GM12878 (cell line): ENCODE data around the gene SOX9. TPM values are rescaled to one million over a fixed set of nuclear protein-coding genes. Genes with fewer than 3 reads are reported as not detected.
A peak's percentile ranks its signal among the peaks of the same experiment; 100 is the strongest.

Source experiments
- ATAC-seq: fragments of 200-7000 bp; cut with Tn5 transposase; 3 replicates; pipeline ENCODE4 v1.9.1; 2020; ENCODE audit warnings: mild to moderate bottlenecking, moderate library complexity
- BruUV-seq: library from RNA; stranded (reverse); fragments of 400-500 nt; replicated peaks from 2 replicates; lab custom pipeline; 2021; lab: Mats Ljungman, UMichigan
- CTCF ChIA-PET: fragments of 300-600 bp; sonication (Branson Sonifier 250); formaldehyde crosslinking; extraction: SDS; loops from one replicate; lab custom pipeline; 2021; ENCODE audit warnings: inconsistent platforms; lab: Yijun Ruan, JAX
- POLR2A ChIA-PET: fragments of 350-600 bp; formaldehyde crosslinking; extraction: SDS; loops from one replicate; lab custom pipeline; 2021; ENCODE audit warnings: inconsistent platforms; lab: Charles Lee
- RAD21 ChIA-PET: fragments of 300-600 bp; sonication (Branson Sonifier 250); formaldehyde crosslinking; loops from one replicate; lab custom pipeline; 2023; ENCODE audit warnings: antibody characterized with exemption; ENCODE audit not compliant: unreplicated experiment; lab: Charles Lee
- SMC1A ChIA-PET: fragments of 300-600 bp; sonication (Branson Sonifier 250); formaldehyde crosslinking; loops from one replicate; lab custom pipeline; 2023; ENCODE audit not compliant: unreplicated experiment, uncharacterized antibody; lab: Charles Lee
- DNase-seq: peaks from one replicate; pipeline ENCODE4 v3.0.0-alpha.2; 2011; ENCODE audit warnings: low read depth, low spot score
- FAIRE-seq: peaks from 3 replicates; lab custom pipeline; 2011; peaks lifted over from hg19 to GRCh38; lab: Jason Lieb, UNC
- H2AFZ ChIP-seq: 2 replicates; pipeline ENCODE4 v1.6.0; 2011; ENCODE audit warnings: low read depth, low read length, control low read depth; ENCODE audit not compliant: control insufficient read depth
- H3K27ac ChIP-seq: 2 replicates; pipeline ENCODE4 v1.5.1; 2011; ENCODE audit warnings: control low read depth; ENCODE audit not compliant: control insufficient read depth, insufficient read depth
- H3K27me3 ChIP-seq, 2 experiments: replicated peaks in 1 of 2; 2 replicates each; pipeline versions ENCODE4 v1.6.0 to v1.6.1; 2011; ENCODE audit warnings: low read length in 1 of 2; ENCODE audit not compliant: control insufficient read depth in 2 of 2, insufficient read depth in 2 of 2
- H3K36me3 ChIP-seq, 2 experiments: 2 replicates each; pipeline ENCODE4 v1.5.1; 2011; ENCODE audit warnings: low read length in 1 of 2; ENCODE audit not compliant: control insufficient read depth in 2 of 2, insufficient read depth in 2 of 2
- H3K4me1 ChIP-seq: 2 replicates; pipeline ENCODE4 v1.6.1; 2011; ENCODE audit warnings: mild to moderate bottlenecking, low read length, moderate library complexity, mixed read lengths; ENCODE audit not compliant: control insufficient read depth, insufficient read depth
- H3K4me2 ChIP-seq: 2 replicates; pipeline ENCODE4 v1.6.0; 2011; ENCODE audit warnings: control low read depth; ENCODE audit not compliant: control insufficient read depth, insufficient read depth
- H3K4me3 ChIP-seq: fragments of 200-600 bp; sonication (generic); 2 replicates; pipeline ENCODE4 v1.5.1; 2016
- H3K79me2 ChIP-seq: 2 replicates; pipeline ENCODE4 v1.6.0; 2011; ENCODE audit warnings: low read length; ENCODE audit not compliant: control insufficient read depth, insufficient read depth
- H3K9ac ChIP-seq: 2 replicates; pipeline ENCODE4 v1.8.0; 2011; ENCODE audit warnings: low read length, control low read depth, mixed read lengths; ENCODE audit not compliant: control insufficient read depth, insufficient read depth
- H3K9me3 ChIP-seq: replicated peaks from 3 replicates; pipeline ENCODE4 v1.5.1; 2011; ENCODE audit warnings: mild to moderate bottlenecking, low read length; ENCODE audit not compliant: control insufficient read depth, insufficient read depth
- H4K20me1 ChIP-seq: 2 replicates; pipeline ENCODE4 v1.6.0; 2011; ENCODE audit not compliant: control insufficient read depth, insufficient read depth
- BHLHE40 ChIP-seq, 2 experiments: fragments of 450-650 bp in 1 of 2; IDR thresholded peaks; 2 replicates each; pipeline ENCODE4 v1.6.1; 2011 to 2017; ENCODE audit warnings: low read depth in 2 of 2, borderline replicate concordance in 1 of 2, improper control_type of control experiment in 1 of 2, low read length in 1 of 2, mild to moderate bottlenecking in 1 of 2
- EED ChIP-seq: sonication (generic); IDR thresholded peaks from 2 replicates; pipeline ENCODE4 v1.6.1; 2016; ENCODE audit warnings: antibody characterized with exemption, low read depth
- KDM1A ChIP-seq: fragments of 200-600 bp; sonication (generic); IDR thresholded peaks from 2 replicates; pipeline ENCODE4 v1.6.1; 2016; ENCODE audit warnings: borderline replicate concordance
- MTA2 ChIP-seq: fragments of 450-650 bp; IDR thresholded peaks from 2 replicates; pipeline ENCODE4 v1.6.1; 2016; ENCODE audit warnings: low read depth, mild to moderate bottlenecking, moderate library complexity
- NFIC ChIP-seq: IDR thresholded peaks from 2 replicates; pipeline ENCODE4 v1.6.1; 2012; ENCODE audit warnings: low read depth, mild to moderate bottlenecking, inconsistent platforms, low read length, moderate library complexity
- SMARCA5 ChIP-seq: fragments of 450-650 bp; IDR thresholded peaks from 2 replicates; pipeline ENCODE4 v1.6.1; 2017; ENCODE audit warnings: mild to moderate bottlenecking
- TBL1XR1 ChIP-seq: IDR thresholded peaks from 2 replicates; pipeline ENCODE4 v1.6.1; 2012; ENCODE audit warnings: low read depth, low read length, improper control_type of control experiment
- TCF12 ChIP-seq: IDR thresholded peaks from 2 replicates; pipeline ENCODE4 v1.6.1; 2011; ENCODE audit warnings: low read depth, mild to moderate bottlenecking, low read length
- TCF3 ChIP-seq: IDR thresholded peaks from 2 replicates; pipeline ENCODE4 v1.6.1; 2012; ENCODE audit warnings: low read depth, mild to moderate bottlenecking, low read length, borderline replicate concordance; ENCODE audit not compliant: insufficient read depth
- YBX1 ChIP-seq: fragments of 450-650 bp; IDR thresholded peaks from 2 replicates; pipeline ENCODE4 v1.6.1; 2016; ENCODE audit warnings: antibody characterized with exemption
- WGBS: methylation state at CpG from one replicate; pipeline ENCODE4 v1.1.6; 2016; ENCODE audit warnings: low lambda C conversion rate; ENCODE audit not compliant: insufficient replicate concordance, insufficient coverage; ENCODE audit errors: missing lambda C conversion rate; 5-methylcytosine and 5-hydroxymethylcytosine counted together
- in situ Hi-C: fragments of 300-500 bp; cut with MboI; formaldehyde crosslinking; loops from 9 replicates; pipeline ENCODE4 v1.14.3; 2018; ENCODE audit warnings: mixed read lengths
- intact Hi-C: fragments of 100-400 bp; cut with micrococcal nuclease; formaldehyde crosslinking; loops from one replicate; pipeline ENCODE4 v1.14.2; 2022; ENCODE audit not compliant: unreplicated experiment
- polyA plus RNA-seq, 11 experiments: library from polyadenylated mRNA; depleted of rRNA in 4 of 11; unstranded in 6 of 11; stranded (reverse) in 5 of 11; fragments of >200 nt; fragmentation: Nextera tagmentation in 4 of 11; fragmentation: Illumina TruSeq in 1 of 11; extraction: Ambion mirVana in 4 of 11; extraction: Trizol in 1 of 11; gene quantifications; 1 replicate in 1 of 11; 2 replicates in 10 of 11; pipeline versions ENCODE4 v1.2.1 to v1.2.3, GENCODE V29; 2011 to 2016; ENCODE audit warnings: inconsistent platforms in 2 of 11, missing spikeins in 2 of 11, low read depth in 1 of 11
- total RNA-seq, 4 experiments: library from RNA; depleted of rRNA in 3 of 4; stranded (reverse); fragments of >200 nt in 3 of 4; fragmentation: Illumina TruSeq in 1 of 4; extraction: Trizol in 1 of 4; gene quantifications; 2 replicates each; pipeline versions ENCODE4 v1.2.1 to v1.2.3, GENCODE V29; 2013 to 2021
- TF ChIP-seq, protein P1 (sequence below): fragments of 450-650 bp; IDR thresholded peaks from 2 replicates; pipeline ENCODE4 v1.6.1; 2017; ENCODE audit warnings: mild to moderate bottlenecking, moderate library complexity

Gene SOX9
- total and polyA plus RNA-seq, 10 of the 15 experiments (the other 5 are each of a cell fraction or from before 2014, with no cell fraction given): 1.2 to 19.0 (median 5.5) TPM

DNA sequence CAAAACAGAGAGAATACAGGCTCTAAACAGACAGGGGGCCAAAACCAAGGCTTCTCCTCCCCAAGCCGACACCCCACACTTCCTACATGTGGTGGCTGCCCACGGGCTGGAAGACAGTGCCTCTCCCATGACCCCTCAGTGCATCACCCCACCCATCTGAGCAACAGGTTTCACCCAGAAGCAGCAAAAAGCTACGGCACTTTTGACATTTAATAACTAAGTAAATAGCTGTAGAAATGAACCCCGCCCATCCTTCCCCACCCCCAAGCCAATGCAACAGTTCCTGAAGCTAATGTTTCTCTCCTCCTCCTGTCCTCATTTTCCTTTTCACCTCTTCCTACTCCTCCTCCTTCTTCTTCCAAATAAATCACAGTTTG, 9.9 kb upstream of the SOX9 start:
- H3K4me2 ChIP-seq: peak overlapping the region; percentile 24; the same call in 1 of the 2 replicates
- SMC1A ChIA-PET: interaction anchor here (0.9 to 1.2 kb wide), 3 partner anchors 11 to 196 kb away, joined by 3 read pairs; no protein-coding TSS in a partner anchor
- no peaks in the 10 kb centered on the region for H3K27me3 ChIP-seq
- no peak overlapping the region for H3K4me3 ChIP-seq
- BruUV-seq: no TSS peak
- in situ Hi-C loops: loop anchor here (10.0 kb wide), 1 partner anchor 646 kb away; no protein-coding TSS in a partner anchor
- POLR2A ChIA-PET: no interaction called here
- TF ChIP-seq TCF3 (no peak), EED (no peak), TCF12 (no peak), SMARCA5 (no peak), TBL1XR1 (no peak), NFIC (no peak), BHLHE40 (IDR thresholded peaks at IDR 0.05; ENCODE audit: borderline replicate concordance in 1 of 2, low read depth in 2 of 2, low read length in 1 of 2) (no peak), YBX1 (no peak), KDM1A (no peak), MTA2 (no peak)
- TF ChIP-seq, protein P1, sequence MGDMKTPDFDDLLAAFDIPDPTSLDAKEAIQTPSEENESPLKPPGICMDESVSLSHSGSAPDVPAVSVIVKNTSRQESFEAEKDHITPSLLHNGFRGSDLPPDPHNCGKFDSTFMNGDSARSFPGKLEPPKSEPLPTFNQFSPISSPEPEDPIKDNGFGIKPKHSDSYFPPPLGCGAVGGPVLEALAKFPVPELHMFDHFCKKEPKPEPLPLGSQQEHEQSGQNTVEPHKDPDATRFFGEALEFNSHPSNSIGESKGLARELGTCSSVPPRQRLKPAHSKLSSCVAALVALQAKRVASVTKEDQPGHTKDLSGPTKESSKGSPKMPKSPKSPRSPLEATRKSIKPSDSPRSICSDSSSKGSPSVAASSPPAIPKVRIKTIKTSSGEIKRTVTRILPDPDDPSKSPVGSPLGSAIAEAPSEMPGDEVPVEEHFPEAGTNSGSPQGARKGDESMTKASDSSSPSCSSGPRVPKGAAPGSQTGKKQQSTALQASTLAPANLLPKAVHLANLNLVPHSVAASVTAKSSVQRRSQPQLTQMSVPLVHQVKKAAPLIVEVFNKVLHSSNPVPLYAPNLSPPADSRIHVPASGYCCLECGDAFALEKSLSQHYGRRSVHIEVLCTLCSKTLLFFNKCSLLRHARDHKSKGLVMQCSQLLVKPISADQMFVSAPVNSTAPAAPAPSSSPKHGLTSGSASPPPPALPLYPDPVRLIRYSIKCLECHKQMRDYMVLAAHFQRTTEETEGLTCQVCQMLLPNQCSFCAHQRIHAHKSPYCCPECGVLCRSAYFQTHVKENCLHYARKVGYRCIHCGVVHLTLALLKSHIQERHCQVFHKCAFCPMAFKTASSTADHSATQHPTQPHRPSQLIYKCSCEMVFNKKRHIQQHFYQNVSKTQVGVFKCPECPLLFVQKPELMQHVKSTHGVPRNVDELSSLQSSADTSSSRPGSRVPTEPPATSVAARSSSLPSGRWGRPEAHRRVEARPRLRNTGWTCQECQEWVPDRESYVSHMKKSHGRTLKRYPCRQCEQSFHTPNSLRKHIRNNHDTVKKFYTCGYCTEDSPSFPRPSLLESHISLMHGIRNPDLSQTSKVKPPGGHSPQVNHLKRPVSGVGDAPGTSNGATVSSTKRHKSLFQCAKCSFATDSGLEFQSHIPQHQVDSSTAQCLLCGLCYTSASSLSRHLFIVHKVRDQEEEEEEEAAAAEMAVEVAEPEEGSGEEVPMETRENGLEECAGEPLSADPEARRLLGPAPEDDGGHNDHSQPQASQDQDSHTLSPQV: no peak
- no peaks in the 10 kb centered on the region for H3K9me3 ChIP-seq
- H3K27ac ChIP-seq: no peak overlapping the region
- intact Hi-C loops: no loop called here
- H4K20me1 ChIP-seq: no peaks in the 10 kb centered on the region
- H3K79me2 ChIP-seq: no peaks in the 10 kb centered on the region
- ATAC-seq (no peak), DNase-seq (no peak), FAIRE-seq (no peak)
- RAD21 ChIA-PET: interaction anchor here (1.1 kb wide), 1 partner anchor 23 kb away, joined by 5 read pairs; no protein-coding TSS in a partner anchor
- CTCF ChIA-PET: no interaction called here
- 15% methylated on average over 4 of the region's 4 CpGs for WGBS
- no peaks in the 10 kb centered on the region for H3K4me1 ChIP-seq
- H3K36me3 ChIP-seq: no peaks in the 10 kb centered on the region
- no peak overlapping the region for H2AFZ ChIP-seq
- H3K9ac ChIP-seq: no peak overlapping the region
